ENCODE results near the gene ARHGAP19.
"Not testable (repeated sequence)": the region's sequence is repeated elsewhere in the genome, so short reads cannot be mapped to it uniquely, and the experiment has no call there.

ARHGAP19 gene

DNA sequence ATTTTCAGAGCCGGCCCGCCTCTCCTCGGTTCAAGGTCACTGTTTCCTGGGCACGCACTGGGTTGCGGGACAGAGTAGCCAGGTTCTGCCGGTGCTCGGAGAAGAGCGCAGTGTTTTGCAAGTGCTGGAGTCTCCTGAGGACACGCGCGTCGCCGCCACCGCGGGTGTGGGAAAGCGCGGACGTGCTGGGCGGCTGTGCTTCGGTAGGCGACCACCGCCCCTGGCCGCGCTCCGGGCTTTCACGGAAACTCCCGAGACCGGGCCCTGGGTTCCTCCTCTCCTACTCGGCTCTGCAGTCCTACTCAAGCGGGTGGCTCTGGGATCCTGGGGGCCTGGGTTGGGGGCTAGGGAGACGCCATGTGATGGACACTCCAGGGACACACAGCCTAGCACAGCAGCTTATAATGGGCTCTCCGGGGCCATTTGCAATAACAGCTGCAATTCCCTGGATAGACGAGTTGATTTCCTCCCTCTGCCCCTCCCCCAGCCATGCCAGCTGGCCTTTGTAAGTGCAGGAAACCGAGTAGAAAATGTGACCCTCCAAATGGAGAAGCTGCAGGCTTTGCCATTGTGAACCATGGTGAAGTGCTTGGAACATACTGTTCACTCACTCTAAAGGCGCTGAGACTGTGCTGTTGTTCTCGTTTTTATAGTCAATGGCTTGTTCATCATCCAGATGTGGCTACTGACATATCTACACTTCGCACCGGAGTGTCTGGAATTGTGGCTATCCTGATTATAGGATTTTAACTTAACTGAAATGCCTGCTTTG lies 28.8 kb upstream of the ARHGAP19 start:
- DNase-seq, result peak; percentile 36

DNA sequence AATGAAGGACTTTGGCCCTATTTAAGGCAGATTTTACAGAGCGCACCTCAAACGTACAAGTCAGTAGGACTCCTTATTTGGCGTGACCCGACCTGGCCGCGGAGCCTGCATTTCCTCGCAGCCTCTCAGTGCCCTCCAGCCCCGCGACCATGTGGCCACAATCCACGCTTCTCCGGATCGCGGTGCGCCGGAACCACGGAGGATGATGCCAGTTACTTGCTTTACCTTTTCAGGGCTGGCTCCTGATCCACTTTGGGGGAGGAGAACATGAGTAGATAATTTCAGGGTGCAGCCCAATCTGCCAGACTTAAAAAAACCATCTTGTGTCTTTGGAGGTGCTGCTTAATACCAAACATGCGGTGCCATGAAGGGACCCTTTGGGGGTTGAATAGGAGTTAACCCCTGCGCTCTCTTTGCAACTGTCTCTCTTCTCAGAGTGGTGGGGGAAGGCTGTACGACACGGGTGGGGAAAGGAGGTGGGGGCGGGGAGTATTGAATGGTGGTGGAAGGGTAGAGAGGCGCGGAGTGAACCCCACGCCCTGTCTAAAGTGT lies 28.1 kb upstream of the ARHGAP19 start:
- no peak for DNase-seq

GRCh38 chr10:97319671-97320479 lies 27.4 kb upstream of the ARHGAP19 start:
- no peak for DNase-seq

- peak; percentile 70 for DNase-seq
These were observed 26.6 kb upstream of the ARHGAP19 start, which contains the start of gene FRAT1 for GRCh38 chr10:97318772-97319651. FRAT1 (plus strand) TSS chr10:97319271; CDS start chr10:97319454, 183 bp downstream.

- DNase-seq, result no peak
These were observed 22.2 kb upstream of the ARHGAP19 start for GRCh38 chr10:97314671-97315070.

DNA sequence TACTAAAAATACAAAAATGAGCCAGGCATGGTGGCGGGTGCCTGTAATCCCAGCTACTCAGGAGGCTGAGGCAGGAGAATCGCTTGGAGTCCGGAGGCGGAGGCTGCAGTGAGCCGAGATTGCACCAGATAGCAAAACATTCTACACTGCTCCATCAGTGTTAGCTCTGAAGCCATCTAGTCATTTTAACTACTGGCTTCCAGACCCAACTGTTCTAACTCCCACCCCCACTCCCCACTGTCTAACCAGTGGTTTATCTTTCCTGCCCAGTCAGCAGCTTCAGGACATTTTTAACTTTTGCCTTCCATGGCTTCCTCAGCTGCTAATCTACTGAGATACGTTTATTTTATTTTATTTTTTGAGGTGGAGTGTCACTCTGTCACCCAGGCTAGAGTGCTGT lies 20.5 kb upstream of the ARHGAP19 start:
- no peak for DNase-seq

GRCh38 chr10:97311111-97311626 lies 18.7 kb upstream of the ARHGAP19 start:
- DNase-seq, result no peak

GRCh38 chr10:97307866-97308780 lies 15.7 kb upstream of the ARHGAP19 start:
- no peak for DNase-seq

DNA sequence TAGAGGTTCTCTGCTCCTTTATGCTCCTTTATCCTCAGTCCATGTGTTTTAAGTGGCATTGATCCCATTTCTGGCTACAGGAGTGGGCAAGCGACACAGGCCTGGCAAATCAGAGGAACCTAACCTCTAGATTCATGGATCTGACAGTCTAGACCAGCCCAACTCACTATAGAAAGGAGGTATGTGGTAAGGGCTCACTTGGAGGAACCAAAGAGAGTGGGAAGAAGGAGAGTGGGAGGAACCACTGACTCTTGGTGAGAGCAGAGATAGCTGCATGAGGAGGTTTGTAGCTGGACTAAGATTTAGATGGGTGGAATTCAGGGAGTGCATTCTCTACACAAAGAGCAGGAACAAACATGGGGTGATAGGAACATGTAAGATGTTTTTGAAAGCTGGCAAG lies 15.0 kb upstream of the ARHGAP19 start:
- DNase-seq, result no peak

DNA sequence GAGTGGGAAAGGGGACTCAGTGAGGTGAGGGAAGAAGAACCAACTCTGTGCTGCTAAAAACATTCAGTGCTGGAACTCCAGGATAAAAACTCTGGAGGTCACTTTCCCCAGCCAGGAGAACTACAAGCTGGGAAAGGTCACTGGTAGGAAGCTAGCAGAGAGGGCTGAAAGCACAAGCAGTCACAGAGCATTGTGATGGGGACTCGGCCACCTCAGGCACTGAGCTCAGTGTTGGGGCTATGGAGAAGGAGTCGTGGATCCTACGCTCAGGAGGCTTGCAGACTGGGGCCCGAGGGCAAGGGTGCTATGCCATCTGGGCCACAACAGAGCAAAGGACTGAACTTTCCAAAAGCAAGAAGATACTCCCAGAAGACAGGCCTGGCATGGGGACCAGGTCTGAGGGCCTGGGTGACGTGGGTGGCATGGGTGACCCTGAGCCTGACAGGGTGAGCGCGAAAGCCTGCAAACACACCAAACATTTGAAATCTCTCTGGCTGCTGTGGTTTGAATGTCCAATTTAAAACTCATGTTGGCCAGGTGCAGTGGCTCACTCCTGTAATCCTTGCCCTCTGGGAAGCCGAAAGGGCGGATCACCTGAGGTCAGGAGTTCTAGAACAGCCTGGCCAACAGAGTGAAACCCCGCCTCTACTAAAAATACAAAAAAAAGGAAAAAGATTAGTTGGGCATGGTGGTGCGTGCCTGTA lies 9.8 kb upstream of the ARHGAP19 start:
- no peak for DNase-seq

- DNase-seq, result no peak
These were observed 8.5 kb upstream of the ARHGAP19 start for GRCh38 chr10:97300980-97301379.

DNA sequence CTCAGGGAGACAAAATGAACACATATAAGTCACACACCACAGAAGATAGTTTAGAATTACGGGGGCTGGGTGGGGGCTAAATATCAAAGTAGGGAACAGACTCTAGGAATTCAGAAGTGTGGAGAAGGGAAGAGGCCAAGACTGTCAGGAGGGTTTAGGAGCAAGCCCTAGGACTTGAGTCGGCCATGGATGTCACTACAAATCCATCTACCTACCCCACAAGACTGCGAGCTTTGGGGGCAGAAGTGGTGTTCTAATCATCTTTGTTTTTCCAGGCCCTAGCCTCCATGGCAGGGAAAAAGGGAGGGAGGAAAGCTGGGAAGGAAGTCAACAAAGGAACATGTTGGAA lies 5.8 kb upstream of the ARHGAP19 start:
- DNase-seq, result no peak

DNA sequence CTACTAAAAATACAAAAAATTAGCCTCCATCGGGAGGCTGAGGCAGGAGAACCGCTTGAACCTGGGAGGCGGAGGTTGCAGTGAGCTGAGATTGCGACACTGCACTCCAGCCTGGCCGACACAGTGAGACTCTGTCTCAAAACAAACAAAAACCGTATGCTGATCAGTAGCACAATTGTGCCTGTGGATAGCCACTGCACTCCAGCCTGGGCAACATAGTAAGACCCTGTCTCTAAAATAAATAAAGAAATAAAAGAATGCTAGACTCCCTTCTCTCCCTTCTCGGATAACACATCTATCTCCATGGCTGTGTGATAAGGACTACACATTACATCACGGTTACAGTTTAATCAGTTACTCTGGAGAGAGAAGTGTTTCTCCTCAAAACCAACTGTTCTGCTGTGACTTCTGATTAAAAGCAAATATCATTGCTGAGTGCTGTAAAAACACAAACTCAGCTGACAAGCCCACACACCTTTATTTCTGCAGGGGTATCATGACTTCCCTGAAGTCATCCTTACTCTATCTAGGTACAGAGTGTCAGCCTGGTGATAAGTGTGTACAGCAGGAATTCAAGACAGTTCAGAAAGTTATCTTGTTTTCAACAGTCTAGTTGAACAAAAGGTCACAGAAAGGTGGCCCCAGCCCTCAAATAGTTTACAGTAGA lies 5.3 kb upstream of the ARHGAP19 start:
- DNase-seq, result no peak

DNA sequence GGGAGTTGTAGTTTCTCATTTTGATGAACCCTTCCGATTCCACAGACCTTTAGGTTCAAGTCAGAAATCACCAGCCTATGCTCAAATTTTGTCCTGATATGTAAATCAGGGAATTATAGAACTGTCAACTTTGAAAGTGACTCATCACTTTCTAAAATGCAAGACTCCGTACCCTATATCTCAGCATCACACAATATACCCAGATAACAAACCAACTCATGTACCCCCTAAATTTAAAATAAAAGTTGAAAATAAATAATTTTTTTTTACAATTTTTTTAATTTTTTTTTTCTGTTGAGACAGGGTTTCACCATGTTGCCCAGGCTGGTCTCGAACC lies 393 bp upstream of the ARHGAP19 start:
- no peak for DNase-seq

- no peak for DNase-seq
These were observed 910 bp downstream of the ARHGAP19 start for GRCh38 chr10:97291357-97292096.

DNA sequence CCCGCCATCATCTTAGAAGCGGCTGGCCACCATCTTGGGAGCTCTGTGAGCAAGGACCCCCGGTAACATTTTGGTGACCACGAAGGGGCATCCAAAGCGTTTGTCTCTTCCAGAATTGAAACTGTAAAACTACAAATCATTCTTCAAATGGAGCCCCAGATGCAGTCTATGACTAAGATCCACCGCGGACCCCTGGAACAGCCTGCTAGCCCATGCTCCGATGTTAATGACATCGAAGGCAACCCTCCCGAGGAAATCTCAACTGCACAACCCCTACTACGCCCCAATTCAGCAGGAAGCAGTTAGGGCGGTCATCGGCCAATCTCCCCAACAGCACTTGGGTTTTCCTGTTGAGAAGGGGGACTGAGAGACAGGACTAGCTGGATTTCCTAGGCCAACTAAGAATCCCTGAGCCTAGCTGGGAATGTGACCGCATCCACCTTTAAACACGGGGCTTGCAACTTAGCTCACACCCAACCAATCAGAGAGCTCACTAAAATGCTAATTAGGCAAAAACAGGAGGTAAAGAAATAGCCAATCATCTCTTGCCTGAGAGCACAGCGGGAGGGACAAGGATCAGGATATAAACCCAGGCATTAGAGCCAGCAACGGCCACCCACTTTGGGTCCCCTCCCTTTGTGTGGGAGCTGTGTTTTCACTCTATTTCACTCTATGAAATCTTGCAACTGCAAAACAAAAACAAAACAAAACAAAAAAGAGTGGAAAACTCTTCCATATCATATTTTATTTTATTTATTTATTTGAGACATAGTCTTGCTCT lies 1.7 kb downstream of the ARHGAP19 start:
- DNase-seq, result not testable (repeated sequence)

DNA sequence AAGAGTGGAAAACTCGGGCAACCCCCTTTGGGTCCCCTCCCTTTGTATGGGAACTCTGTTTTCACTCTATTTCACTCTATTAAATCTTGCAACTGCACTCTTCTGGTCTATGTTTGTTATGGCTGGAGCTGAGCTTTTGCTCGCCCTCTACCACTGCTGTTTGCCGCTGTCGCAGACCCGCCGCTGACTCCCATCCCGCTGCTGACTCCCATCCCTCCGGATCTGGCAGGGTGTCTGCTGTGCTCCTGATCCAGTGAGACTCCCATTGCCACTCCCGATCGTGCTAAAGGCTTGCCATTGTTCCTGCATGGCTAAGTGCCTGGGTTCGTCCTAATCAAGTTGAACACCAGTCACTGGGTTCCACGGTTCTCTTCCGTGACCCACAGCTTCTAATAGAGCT lies 2.4 kb downstream of the ARHGAP19 start:
- DNase-seq, result not testable (repeated sequence)

GRCh38 chr10:97280783-97281182 lies 11.7 kb downstream of the ARHGAP19 start:
- no peak for DNase-seq
